ENCODE data around the gene ARL2BP.
A peak's percentile ranks its signal among the peaks of the same experiment; 100 is the strongest.

The ARL2BP gene

DNA sequence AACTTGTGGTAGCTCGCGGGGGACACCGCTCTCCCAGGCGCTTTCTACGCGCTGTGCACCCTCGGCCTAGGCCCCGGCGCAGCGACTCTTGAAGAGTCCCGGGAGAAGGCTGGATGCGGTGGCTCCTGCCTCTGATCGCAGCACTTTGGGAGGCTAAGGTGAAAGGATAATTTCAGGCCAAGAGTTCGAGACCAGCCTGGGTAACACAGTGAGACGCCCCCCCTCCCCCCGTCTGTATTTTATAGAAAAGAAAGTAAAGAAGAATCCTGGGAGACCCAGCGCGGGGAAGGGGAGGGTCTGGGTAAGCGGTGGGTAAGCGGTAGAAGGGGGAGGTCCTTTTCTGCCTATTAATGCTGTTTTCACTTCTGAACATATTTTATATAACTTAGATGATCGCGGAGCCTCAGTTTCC lies 39.9 kb downstream of the ARL2BP start:
- DNase-seq (ENCODE audit: low read depth) = no peak
- peak overlapping the region; percentile 40 for H3K4me3 ChIP-seq (ENCODE audit: low read depth, low read length)
- TF ChIP-seq, protein P1, sequence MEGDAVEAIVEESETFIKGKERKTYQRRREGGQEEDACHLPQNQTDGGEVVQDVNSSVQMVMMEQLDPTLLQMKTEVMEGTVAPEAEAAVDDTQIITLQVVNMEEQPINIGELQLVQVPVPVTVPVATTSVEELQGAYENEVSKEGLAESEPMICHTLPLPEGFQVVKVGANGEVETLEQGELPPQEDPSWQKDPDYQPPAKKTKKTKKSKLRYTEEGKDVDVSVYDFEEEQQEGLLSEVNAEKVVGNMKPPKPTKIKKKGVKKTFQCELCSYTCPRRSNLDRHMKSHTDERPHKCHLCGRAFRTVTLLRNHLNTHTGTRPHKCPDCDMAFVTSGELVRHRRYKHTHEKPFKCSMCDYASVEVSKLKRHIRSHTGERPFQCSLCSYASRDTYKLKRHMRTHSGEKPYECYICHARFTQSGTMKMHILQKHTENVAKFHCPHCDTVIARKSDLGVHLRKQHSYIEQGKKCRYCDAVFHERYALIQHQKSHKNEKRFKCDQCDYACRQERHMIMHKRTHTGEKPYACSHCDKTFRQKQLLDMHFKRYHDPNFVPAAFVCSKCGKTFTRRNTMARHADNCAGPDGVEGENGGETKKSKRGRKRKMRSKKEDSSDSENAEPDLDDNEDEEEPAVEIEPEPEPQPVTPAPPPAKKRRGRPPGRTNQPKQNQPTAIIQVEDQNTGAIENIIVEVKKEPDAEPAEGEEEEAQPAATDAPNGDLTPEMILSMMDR (IDR thresholded peaks at IDR 0.05; ENCODE audit: low read depth, low read length, missing control alignments) = no peak
- in situ Hi-C loops (cut with HindIII; ENCODE audit: low sequenced_read_pairs) = no loop called here

DNA sequence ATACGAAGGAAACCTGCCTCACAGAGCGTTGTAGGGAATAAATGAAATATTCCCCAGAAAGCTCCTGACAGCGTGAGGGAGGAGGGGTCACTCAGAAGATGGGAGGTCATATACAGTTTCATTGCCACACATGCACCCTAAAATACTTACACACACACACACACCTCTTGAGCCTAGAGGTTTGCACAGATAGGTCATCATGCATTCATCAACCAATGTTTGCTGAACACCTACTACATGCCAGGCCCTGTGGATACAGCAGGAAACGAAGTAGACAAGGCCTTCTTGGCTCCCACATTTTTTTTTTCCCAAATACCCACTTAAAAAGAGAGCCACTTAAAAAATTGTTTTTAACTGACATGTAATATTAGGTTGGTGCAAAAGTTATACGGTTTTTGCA lies 40.3 kb downstream of the ARL2BP start:
- H3K4me3 ChIP-seq (ENCODE audit: low read depth, low read length) = no peak overlapping the region
- TF ChIP-seq, protein P1 (IDR thresholded peaks at IDR 0.05; ENCODE audit: low read depth, low read length, missing control alignments) = no peak
- DNase-seq (ENCODE audit: low read depth) = no peak
- in situ Hi-C loops (cut with HindIII; ENCODE audit: low sequenced_read_pairs) = no loop called here

DNA sequence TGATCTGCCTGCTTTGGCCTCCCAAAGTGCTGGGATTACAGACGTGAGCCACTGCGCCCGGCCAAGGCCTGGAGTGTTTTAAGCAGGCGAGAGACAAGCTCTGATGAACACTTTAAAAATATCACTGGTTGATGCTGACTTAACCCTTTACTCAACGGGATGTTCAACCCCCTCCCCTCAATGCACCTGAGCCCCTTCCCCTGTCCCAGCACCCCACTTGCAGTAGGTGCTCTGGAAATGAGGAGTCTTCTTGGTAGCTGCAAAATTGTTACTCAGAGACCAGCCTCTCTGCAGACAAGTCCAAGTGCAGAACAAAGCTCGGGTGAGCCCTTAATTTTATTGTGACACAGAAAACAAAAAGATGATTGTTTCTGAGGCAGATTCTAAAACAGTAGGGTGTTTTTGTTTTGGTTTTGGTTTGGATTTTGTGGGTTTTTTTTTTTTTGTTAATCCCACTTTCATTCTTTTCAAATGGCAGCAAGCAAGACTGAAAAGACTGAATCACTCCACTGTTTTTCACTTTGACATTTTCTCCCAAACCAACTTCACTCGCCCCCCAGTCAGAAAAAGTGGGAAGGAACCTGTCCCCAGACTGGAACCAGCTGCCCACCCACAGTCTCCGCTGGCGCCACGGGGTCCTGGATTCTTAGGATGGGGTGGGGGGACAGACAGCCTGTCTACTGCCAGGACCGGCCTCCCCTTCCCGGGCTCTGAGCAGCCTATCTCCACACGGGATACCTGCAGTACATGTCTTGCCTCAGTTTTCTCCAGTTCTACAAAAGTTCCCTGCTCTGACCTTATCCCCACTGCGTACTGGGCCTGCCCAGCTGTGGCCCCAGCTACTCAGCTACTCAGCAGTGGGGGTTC lies 44.6 kb downstream of the ARL2BP start:
- no peak overlapping the region for H3K4me3 ChIP-seq (ENCODE audit: low read depth, low read length)
- TF ChIP-seq, protein P1 (IDR thresholded peaks at IDR 0.05; ENCODE audit: low read depth, low read length, missing control alignments) = no peak
- in situ Hi-C loops (cut with HindIII; ENCODE audit: low sequenced_read_pairs) = loop anchor here (10.0 kb wide), 1 partner anchor 125 kb away; no protein-coding TSS in a partner anchor
- DNase-seq (ENCODE audit: low read depth) = no peak

DNA sequence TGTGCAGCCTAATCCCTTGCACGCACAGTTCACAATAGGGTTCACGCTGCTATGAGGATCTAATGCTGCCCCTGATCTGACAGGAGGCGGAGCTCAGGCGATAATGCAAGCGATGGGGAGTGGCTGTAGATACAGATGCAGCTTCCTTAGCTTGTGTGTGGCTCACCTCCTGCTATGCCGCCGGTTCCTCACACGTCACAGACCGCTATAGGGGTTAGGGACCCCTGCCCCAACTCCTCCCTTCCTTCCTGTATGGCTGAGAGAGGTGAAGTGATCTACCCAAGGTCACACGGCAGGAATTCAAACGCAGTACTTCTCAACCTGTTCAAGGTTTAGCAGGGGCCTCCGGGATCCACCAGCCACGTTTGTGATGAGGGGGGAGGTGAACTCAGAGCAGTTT lies 52.8 kb downstream of the ARL2BP start:
- no peak for DNase-seq (ENCODE audit: low read depth)
- TF ChIP-seq, protein P1 (IDR thresholded peaks at IDR 0.05; ENCODE audit: low read depth, low read length, missing control alignments) = no peak
- H3K4me3 ChIP-seq (ENCODE audit: low read depth, low read length) = no peak overlapping the region
- in situ Hi-C loops (cut with HindIII; ENCODE audit: low sequenced_read_pairs) = loop anchor here (10.0 kb wide), 1 partner anchor 117 kb away; no protein-coding TSS in a partner anchor

DNA sequence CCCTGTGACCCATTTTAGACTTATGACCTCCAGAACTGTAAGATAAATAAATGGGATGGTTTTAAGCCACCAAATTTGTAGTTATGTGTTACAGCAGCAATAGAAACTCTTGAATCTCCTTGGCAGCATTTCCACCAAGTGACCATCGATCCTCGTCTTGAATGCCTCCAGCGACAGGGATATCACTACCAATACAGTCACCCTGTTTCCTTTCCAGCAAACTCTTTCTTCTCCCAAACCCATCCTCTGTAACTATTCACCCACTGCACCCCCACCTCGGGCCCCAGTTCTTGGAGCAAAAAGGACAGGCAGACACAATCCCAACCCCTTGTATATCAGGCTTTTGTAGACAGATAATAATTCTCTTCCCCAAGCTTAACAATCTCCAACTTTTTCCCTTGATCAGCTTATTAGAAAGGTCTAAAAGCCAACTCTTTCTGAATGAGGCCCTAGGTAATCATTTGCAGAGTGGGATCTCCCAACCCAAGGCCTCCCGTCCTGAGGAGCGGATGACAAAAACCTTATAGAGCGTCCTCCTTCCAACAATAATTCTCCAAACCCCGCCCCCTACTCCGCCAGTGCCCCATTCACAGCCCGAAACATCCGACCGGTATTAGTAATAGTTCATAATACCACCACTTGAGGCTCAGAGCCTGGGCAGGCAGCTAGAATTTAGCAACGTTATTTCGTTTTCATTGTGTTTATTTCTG lies 54.1 kb downstream of the ARL2BP start:
- DNase-seq (ENCODE audit: low read depth) = no peak
- TF ChIP-seq, protein P1 (IDR thresholded peaks at IDR 0.05; ENCODE audit: low read depth, low read length, missing control alignments) = no peak
- H3K4me3 ChIP-seq (ENCODE audit: low read depth, low read length) = peak overlapping the region; percentile 44
- in situ Hi-C loops (cut with HindIII; ENCODE audit: low sequenced_read_pairs) = loop anchor here (10.0 kb wide), 1 partner anchor 116 kb away; no protein-coding TSS in a partner anchor

DNA sequence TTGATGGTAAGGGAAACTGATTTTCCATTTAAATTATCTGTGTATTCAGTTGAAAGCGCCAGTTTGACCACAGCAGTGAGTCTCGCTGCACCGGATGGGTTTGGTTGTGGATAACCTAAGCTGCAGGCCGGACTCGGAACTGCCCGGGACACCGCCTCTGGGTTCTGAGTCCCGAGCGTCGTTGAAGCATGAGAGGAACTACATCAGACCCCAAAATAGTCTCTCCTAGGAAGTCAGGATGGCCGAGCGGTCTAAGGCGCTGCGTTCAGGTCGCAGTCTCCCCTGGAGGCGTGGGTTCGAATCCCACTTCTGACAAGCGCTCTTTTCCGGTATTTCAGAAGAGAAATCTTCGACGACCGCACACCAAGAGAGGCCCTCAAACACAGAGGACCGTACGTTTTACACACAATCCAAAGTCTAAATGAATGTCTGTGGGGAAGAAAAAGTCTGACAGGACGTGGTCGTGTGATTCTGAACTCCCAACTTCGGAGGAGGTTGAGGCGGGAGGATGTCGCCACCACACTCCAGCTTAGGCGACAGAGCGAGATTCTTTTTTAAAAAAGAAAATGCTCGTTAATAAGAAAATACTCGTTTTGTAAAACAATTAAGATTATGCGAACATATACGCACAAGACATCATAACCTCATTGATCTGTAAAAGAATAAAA lies 54.8 kb downstream of the ARL2BP start:
- H3K4me3 ChIP-seq (ENCODE audit: low read depth, low read length) = peak overlapping the region; percentile 44
- in situ Hi-C loops (cut with HindIII; ENCODE audit: low sequenced_read_pairs) = loop anchor here (10.0 kb wide), 1 partner anchor 115 kb away; no protein-coding TSS in a partner anchor
- TF ChIP-seq, protein P1 (IDR thresholded peaks at IDR 0.05; ENCODE audit: low read depth, low read length, missing control alignments) = peak; percentile 19
- DNase-seq (ENCODE audit: low read depth) = peak; percentile 86
